CD14-positive monocyte (primary cell): ENCODE measurements around the gene NDUFB8. TPM values are rescaled to one million over a fixed set of nuclear protein-coding genes. Genes with fewer than 3 reads are reported as not detected.

Source experiments
- DNase-seq, 3 donors: peaks; one replicate each; pipeline ENCODE4 v3.0.0-alpha.2; 2011 to 2022
- H2AFZ ChIP-seq: 2 replicates; pipeline ENCODE4 v1.6.0; 2012; ENCODE audit warnings: mild to moderate bottlenecking, low read depth, low read length, inconsistent platforms; ENCODE audit not compliant: insufficient read depth, poor library complexity, severe bottlenecking
- H3K27ac ChIP-seq, 2 donors: 1 replicate in 1 of 2; 2 replicates in 1 of 2; pipeline ENCODE4 v1.5.1; 2012 to 2013; ENCODE audit warnings: low read length in 2 of 2, control low read depth in 1 of 2, inconsistent platforms in 1 of 2, low read depth in 1 of 2, mild to moderate bottlenecking in 1 of 2
- H3K27me3 ChIP-seq, 2 donors: one replicate each; pipeline versions ENCODE4 v1.6.0 to v1.6.1; 2011 to 2013; ENCODE audit warnings: low read length in 2 of 2; ENCODE audit not compliant: control insufficient read depth in 2 of 2, insufficient read depth in 2 of 2
- H3K36me3 ChIP-seq, 2 donors: replicated peaks in 1 of 2; 1 replicate in 1 of 2; 2 replicates in 1 of 2; pipeline versions ENCODE4 v1.5.1 to v1.6.1; 2012 to 2013; ENCODE audit warnings: low read length in 2 of 2, control low read depth in 1 of 2, inconsistent platforms in 1 of 2, mild to moderate bottlenecking in 1 of 2; ENCODE audit not compliant: insufficient read depth in 2 of 2, control insufficient read depth in 1 of 2
- H3K4me1 ChIP-seq, 2 donors: 1 replicate in 1 of 2; 2 replicates in 1 of 2; pipeline versions ENCODE4 v1.5.1 to v1.6.1; 2012 to 2013; ENCODE audit warnings: low read length in 2 of 2, control low read depth in 1 of 2, inconsistent platforms in 1 of 2, mild to moderate bottlenecking in 1 of 2, moderate library complexity in 1 of 2; ENCODE audit not compliant: insufficient read depth in 2 of 2, control insufficient read depth in 1 of 2
- H3K4me2 ChIP-seq: replicated peaks from 2 replicates; pipeline ENCODE3; 2012; ENCODE audit warnings: low read length, moderate library complexity, mild to moderate bottlenecking; ENCODE audit not compliant: poor library complexity, severe bottlenecking; ENCODE audit errors: extremely low read depth
- H3K4me3 ChIP-seq, 3 experiments: fragments of 200-600 bp in 1 of 3; sonication (generic) in 1 of 3; replicated peaks in 1 of 3; 1 replicate in 2 of 3; 2 replicates in 1 of 3; pipeline ENCODE4 v1.5.1; 2011 to 2013; ENCODE audit warnings: low read length in 3 of 3, mild to moderate bottlenecking in 3 of 3, control low read depth in 2 of 3, low read depth in 2 of 3, inconsistent platforms in 1 of 3, moderate library complexity in 1 of 3
- H3K79me2 ChIP-seq: 2 replicates; pipeline ENCODE4 v1.6.0; 2012; ENCODE audit warnings: mild to moderate bottlenecking, control low read depth, inconsistent platforms, low read length, moderate library complexity; ENCODE audit not compliant: insufficient read depth
- H3K9ac ChIP-seq: 2 replicates; pipeline ENCODE4 v1.6.0; 2017; ENCODE audit warnings: low read length, mild to moderate bottlenecking; ENCODE audit not compliant: insufficient read depth, poor library complexity, severe bottlenecking
- H3K9me3 ChIP-seq, 2 donors: replicated peaks in 1 of 2; 1 replicate in 1 of 2; 2 replicates in 1 of 2; pipeline versions ENCODE4 v1.5.1 to v1.6.1; 2012 to 2013; ENCODE audit warnings: low read length in 2 of 2, control low read depth in 1 of 2; ENCODE audit not compliant: control insufficient read depth in 1 of 2, insufficient read depth in 1 of 2
- H4K20me1 ChIP-seq: 2 replicates; pipeline ENCODE4 v1.6.0; 2012; ENCODE audit warnings: mild to moderate bottlenecking, low read length, control low read depth, moderate library complexity; ENCODE audit not compliant: insufficient read depth
- H3K27ac Mint-ChIP-seq, 7 donors: one replicate each; pipeline ENCODE4 v1.8.0; 2020; ENCODE audit warnings: mild to moderate bottlenecking in 7 of 7, mixed read lengths in 7 of 7, moderate library complexity in 6 of 7, inconsistent platforms in 2 of 7
- H3K27me3 Mint-ChIP-seq, 3 donors: one replicate each; pipeline ENCODE4 v1.8.0; 2021 to 2022; ENCODE audit warnings: low read depth in 3 of 3, mild to moderate bottlenecking in 3 of 3, mixed read lengths in 3 of 3, moderate library complexity in 3 of 3, inconsistent platforms in 1 of 3
- H3K36me3 Mint-ChIP-seq, 2 donors: one replicate each; pipeline ENCODE4 v1.8.0; 2020; ENCODE audit warnings: mixed read lengths in 2 of 2, inconsistent platforms in 1 of 2, mild to moderate bottlenecking in 1 of 2
- H3K4me1 Mint-ChIP-seq: one replicate; pipeline ENCODE4 v1.8.0; 2020; ENCODE audit warnings: mild to moderate bottlenecking, mixed read lengths
- H3K4me3 Mint-ChIP-seq, 2 donors: one replicate each; pipeline ENCODE4 v1.8.0; 2020; ENCODE audit warnings: mild to moderate bottlenecking in 2 of 2, mixed read lengths in 2 of 2, moderate library complexity in 1 of 2
- H3K9me3 Mint-ChIP-seq, 7 donors: one replicate each; pipeline ENCODE4 v1.8.0; 2020 to 2022; ENCODE audit warnings: mixed read lengths in 7 of 7, mild to moderate bottlenecking in 6 of 7, moderate library complexity in 6 of 7, inconsistent platforms in 2 of 7
- WGBS: methylation state at CpG from one replicate; pipeline ENCODE4 v1.1.5; 2013; ENCODE audit warnings: missing lambda C conversion rate; ENCODE audit not compliant: insufficient coverage; 5-methylcytosine and 5-hydroxymethylcytosine counted together
- intact Hi-C, 2 donors: fragments of 100-400 bp; cut with micrococcal nuclease; formaldehyde crosslinking; loops; one replicate each; pipeline versions ENCODE4 v1.15.0 to v1.15.1; 2023
- polyA plus RNA-seq, 3 donors: library from polyadenylated mRNA; depleted of rRNA in 1 of 3; unstranded in 2 of 3; stranded (reverse) in 1 of 3; fragments of 300-500 nt in 2 of 3; fragments of >200 nt in 1 of 3; fragmentation: Illumina TruSeq in 2 of 3; gene quantifications; 1 replicate in 2 of 3; 2 replicates in 1 of 3; pipeline ENCODE4 v1.2.3, GENCODE V29; 2012 to 2021
- TF ChIP-seq, protein P1 (sequence below): fragments of 200-600 bp; IDR thresholded peaks from one replicate; pipeline ENCODE4 v1.8.0; 2022; ENCODE audit warnings: antibody characterized with exemption, mild to moderate bottlenecking

Gene NDUFB8
- polyA plus RNA-seq, 3 donors = 124 to 419 (median 381) TPM

DNA sequence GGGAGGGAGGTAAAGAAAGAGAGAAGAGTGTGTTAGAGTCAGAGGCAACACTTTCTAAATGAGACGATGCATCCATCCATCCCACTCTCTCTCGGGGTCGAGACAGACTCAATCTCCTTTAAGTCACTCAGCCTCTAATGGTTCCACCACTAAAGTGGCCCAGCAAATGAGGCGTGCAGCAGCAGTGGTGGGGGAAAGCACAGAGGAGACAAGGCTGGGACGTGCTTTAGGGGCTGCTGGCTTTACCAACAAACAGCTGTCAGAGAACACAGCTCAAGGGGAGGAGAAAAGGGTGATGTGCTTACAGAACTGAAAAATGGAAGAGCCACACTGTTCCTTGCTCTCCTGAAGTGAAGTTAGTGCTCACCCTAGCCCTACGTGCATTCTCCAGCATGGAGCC lies 5.5 kb downstream of the NDUFB8 start:
- Histone ChIP-seq H3K4me2 (no peak overlapping the region), H3K9me3 (peaks cover 0 to 8% of the 10 kb centered on the region in 2 donors), H4K20me1 (peaks cover 2% of the 10 kb centered on the region), H3K27me3 (peaks cover 11 to 13% of the 10 kb centered on the region in 2 donors), H3K36me3 (peaks cover 48 to 60% of the 10 kb centered on the region in 2 donors), H3K27ac (no peak overlapping the region), H3K79me2 (peaks cover 18% of the 10 kb centered on the region), H3K9ac (no peak overlapping the region), H3K4me3 (no peak overlapping the region), H2AFZ (no peak overlapping the region), H3K4me1 (peaks cover 11 to 21% of the 10 kb centered on the region in 2 donors)
- TF ChIP-seq, protein P1, sequence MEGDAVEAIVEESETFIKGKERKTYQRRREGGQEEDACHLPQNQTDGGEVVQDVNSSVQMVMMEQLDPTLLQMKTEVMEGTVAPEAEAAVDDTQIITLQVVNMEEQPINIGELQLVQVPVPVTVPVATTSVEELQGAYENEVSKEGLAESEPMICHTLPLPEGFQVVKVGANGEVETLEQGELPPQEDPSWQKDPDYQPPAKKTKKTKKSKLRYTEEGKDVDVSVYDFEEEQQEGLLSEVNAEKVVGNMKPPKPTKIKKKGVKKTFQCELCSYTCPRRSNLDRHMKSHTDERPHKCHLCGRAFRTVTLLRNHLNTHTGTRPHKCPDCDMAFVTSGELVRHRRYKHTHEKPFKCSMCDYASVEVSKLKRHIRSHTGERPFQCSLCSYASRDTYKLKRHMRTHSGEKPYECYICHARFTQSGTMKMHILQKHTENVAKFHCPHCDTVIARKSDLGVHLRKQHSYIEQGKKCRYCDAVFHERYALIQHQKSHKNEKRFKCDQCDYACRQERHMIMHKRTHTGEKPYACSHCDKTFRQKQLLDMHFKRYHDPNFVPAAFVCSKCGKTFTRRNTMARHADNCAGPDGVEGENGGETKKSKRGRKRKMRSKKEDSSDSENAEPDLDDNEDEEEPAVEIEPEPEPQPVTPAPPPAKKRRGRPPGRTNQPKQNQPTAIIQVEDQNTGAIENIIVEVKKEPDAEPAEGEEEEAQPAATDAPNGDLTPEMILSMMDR = no peak
- peaks cover 0 to 7% (median 0%) of the 10 kb centered on the region in 7 donors for H3K9me3 Mint-ChIP-seq
- peaks cover 15% of the 10 kb centered on the region for H3K4me1 Mint-ChIP-seq
- no peak overlapping the region for H3K4me3 Mint-ChIP-seq
- intact Hi-C loops = loop anchor here in 1 of 2 donors (5.0 kb wide), 2 partner anchors 87 to 187 kb away; no protein-coding TSS in a partner anchor
- no CpG with 5 or more reads among the region's 6 CpGs for WGBS
- H3K36me3 Mint-ChIP-seq = peaks cover 65 to 67% of the 10 kb centered on the region in 2 donors
- H3K27ac Mint-ChIP-seq = peak overlapping the region in 1 of 7 donors; percentile 26
- peaks cover 13 to 18% (median 16%) of the 10 kb centered on the region in 3 donors for H3K27me3 Mint-ChIP-seq
- no peak for DNase-seq

DNA sequence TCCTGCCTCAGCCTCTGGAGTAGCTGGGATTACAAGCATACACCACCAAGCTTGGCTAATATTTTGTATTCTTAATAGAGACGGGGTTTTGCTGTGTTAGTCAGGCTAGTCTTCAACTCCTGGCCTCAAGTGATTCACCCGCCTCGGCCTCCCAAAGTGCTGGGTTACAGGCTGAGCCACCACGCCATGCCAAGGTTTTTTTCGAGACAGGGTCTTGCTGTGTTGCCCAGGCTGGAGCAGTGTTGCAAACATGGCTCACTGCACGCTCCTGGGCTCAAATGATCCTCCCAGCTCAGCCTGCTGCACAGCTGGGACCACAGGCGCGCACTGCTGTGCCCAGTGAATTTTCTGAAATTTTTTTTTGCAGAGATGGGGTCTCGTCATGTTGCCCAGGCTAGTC lies 6.7 kb downstream of the NDUFB8 start:
- Histone ChIP-seq H3K36me3 (peaks cover 48 to 60% of the 10 kb centered on the region in 2 donors), H3K9me3 (peaks cover 0 to 13% of the 10 kb centered on the region in 2 donors), H3K4me2 (no peak overlapping the region), H2AFZ (no peak overlapping the region), H3K27ac (no peak overlapping the region), H3K79me2 (peaks cover 5% of the 10 kb centered on the region), H3K4me1 (peaks cover 5 to 11% of the 10 kb centered on the region in 2 donors), H4K20me1 (peaks cover 4% of the 10 kb centered on the region), H3K27me3 (peaks cover 16 to 18% of the 10 kb centered on the region in 2 donors), H3K4me3 (no peak overlapping the region), H3K9ac (no peak overlapping the region)
- Mint-ChIP-seq H3K36me3 (peaks cover 65 to 67% of the 10 kb centered on the region in 2 donors), H3K27me3 (peaks cover 19 to 24% (median 20%) of the 10 kb centered on the region in 3 donors), H3K27ac (no peak overlapping the region), H3K9me3 (peaks cover 0 to 7% (median 0%) of the 10 kb centered on the region in 7 donors), H3K4me3 (no peak overlapping the region), H3K4me1 (peaks cover 12% of the 10 kb centered on the region)
- 98% methylated on average over 8 of the region's 9 CpGs for WGBS
- TF ChIP-seq, protein P1 = no peak
- DNase-seq = no peak
- intact Hi-C loops = loop anchor here in 1 of 2 donors (5.0 kb wide), 2 partner anchors 86 to 186 kb away; no protein-coding TSS in a partner anchor
